HCT116 (cell line): Measurements from ENCODE around the gene PDHX. TPM values are rescaled to one million over a fixed set of nuclear protein-coding genes. Genes with fewer than 3 reads are reported as not detected.

Experiments
- ATAC-seq: fragments of 200-7000 bp; cut with Tn5 transposase; 2 replicates; pipeline ENCODE4 v1.9.1; 2020; ENCODE audit warnings: mild to moderate bottlenecking, moderate library complexity
- BruUV-seq: library from RNA; stranded (reverse); fragments of 400-500 nt; replicated peaks from 2 replicates; lab custom pipeline; 2021; lab: Mats Ljungman, UMichigan
- CTCF ChIA-PET: fragments of 300-600 bp; sonication (Branson Sonifier 250); formaldehyde crosslinking; loops from one replicate; lab custom pipeline; 2021; ENCODE audit warnings: antibody characterized with exemption; lab: Charles Lee
- POLR2A ChIA-PET: fragments of 300-600, 350-600 bp; sonication (Branson Sonifier 250); formaldehyde crosslinking; loops from one replicate; lab custom pipeline; 2021; ENCODE audit warnings: antibody characterized with exemption; lab: Charles Lee
- RAD21 ChIA-PET, 2 experiments: fragments of 300-600 bp; sonication (Branson Sonifier 250); formaldehyde crosslinking; loops; one replicate each; lab custom pipeline; 2023; ENCODE audit warnings: low total read pairs in 2 of 2; ENCODE audit not compliant: uncharacterized antibody in 2 of 2, unreplicated experiment in 2 of 2, low non-redundant PET in 1 of 2; lab: Charles Lee
- DNase-seq: peaks from one replicate; pipeline ENCODE4 v3.0.0-alpha.2; 2010; ENCODE audit warnings: low read depth, low spot score
- H2AFZ ChIP-seq: fragments of 200-600 bp; shearing (Covaris generic), sonication (generic); 2 replicates; pipeline ENCODE4 v1.6.1; 2017; ENCODE audit warnings: low read depth, mixed run types, mixed read lengths, antibody characterized with exemption, low read length; ENCODE audit not compliant: poor library complexity, severe bottlenecking
- H3K27ac ChIP-seq: 2 replicates; pipeline ENCODE4 v1.5.1; 2012; ENCODE audit warnings: low read depth, low read length
- H3K27me3 ChIP-seq: fragments of 200-600 bp; sonication (generic); 2 replicates; pipeline ENCODE4 v1.6.1; 2016; ENCODE audit warnings: mixed run types, low read length, mixed read lengths; ENCODE audit not compliant: insufficient read depth
- H3K36me3 ChIP-seq, 2 experiments: fragments of 200-500 bp in 1 of 2; fragments of 200-600 bp in 1 of 2; sonication (Bioruptor generic) in 1 of 2; sonication (generic) in 1 of 2; 2 replicates each; pipeline versions ENCODE4 v1.5.1 to v1.6.1; 2014 to 2016; ENCODE audit warnings: low read length in 2 of 2, inconsistent platforms in 1 of 2, mixed read lengths in 1 of 2, mixed run types in 1 of 2; ENCODE audit not compliant: insufficient read depth in 2 of 2, control insufficient read depth in 1 of 2
- H3K4me1 ChIP-seq, 2 experiments: fragments of 200-600 bp in 1 of 2; sonication (generic) in 1 of 2; 2 replicates each; pipeline versions ENCODE4 v1.5.1 to v1.6.1; 2012 to 2017; ENCODE audit warnings: low read length in 2 of 2, inconsistent platforms in 1 of 2, mild to moderate bottlenecking in 1 of 2, mixed read lengths in 1 of 2, mixed run types in 1 of 2, moderate library complexity in 1 of 2; ENCODE audit not compliant: insufficient read depth in 2 of 2, control insufficient read depth in 1 of 2
- H3K4me2 ChIP-seq: fragments of 200-600 bp; sonication (generic); 2 replicates; pipeline ENCODE4 v1.6.1; 2017; ENCODE audit warnings: mixed run types, low read length, mixed read lengths
- H3K4me3 ChIP-seq, 2 experiments: fragments of 200-600 bp in 1 of 2; sonication (generic) in 1 of 2; replicated peaks in 1 of 2; 2 replicates each; pipeline ENCODE4 v1.5.1; 2011 to 2016; ENCODE audit warnings: low read length in 2 of 2, control low read depth in 1 of 2, low read depth in 1 of 2, mild to moderate bottlenecking in 1 of 2, mixed read lengths in 1 of 2, mixed run types in 1 of 2
- H3K79me2 ChIP-seq: fragments of 200-600 bp; sonication (generic); 2 replicates; pipeline ENCODE4 v1.6.1; 2017; ENCODE audit warnings: mild to moderate bottlenecking, mixed run types, low read length, moderate library complexity, mixed read lengths; ENCODE audit not compliant: insufficient read depth
- H3K9ac ChIP-seq: fragments of 200-600 bp; sonication (generic); 2 replicates; pipeline ENCODE4 v1.6.1; 2016; ENCODE audit warnings: low read length, mixed read lengths
- H3K9me2 ChIP-seq: fragments of 200-600 bp; sonication (generic), shearing (Covaris generic); 2 replicates; pipeline ENCODE4 v1.6.1; 2017; ENCODE audit warnings: mixed run types, mild to moderate bottlenecking, moderate library complexity; ENCODE audit not compliant: insufficient read depth
- H3K9me3 ChIP-seq, 2 experiments: fragments of 200-500 bp in 1 of 2; fragments of 200-600 bp in 1 of 2; sonication (Bioruptor generic) in 1 of 2; sonication (generic) in 1 of 2; 2 replicates each; pipeline ENCODE4 v1.6.1; 2014 to 2017; ENCODE audit warnings: low read length in 2 of 2, mixed read lengths in 2 of 2, inconsistent platforms in 1 of 2, low read depth in 1 of 2, mild to moderate bottlenecking in 1 of 2, mixed run types in 1 of 2, moderate library complexity in 1 of 2; ENCODE audit not compliant: control insufficient read depth in 1 of 2, insufficient read depth in 1 of 2
- H4K20me1 ChIP-seq: fragments of 200-600 bp; sonication (generic), shearing (Covaris generic); 2 replicates; pipeline ENCODE4 v1.6.1; 2017; ENCODE audit warnings: mixed run types, mild to moderate bottlenecking, moderate library complexity; ENCODE audit not compliant: insufficient read depth
- CBX3 ChIP-seq: IDR thresholded peaks from 2 replicates; pipeline ENCODE4 v1.6.1; 2012; ENCODE audit warnings: low read depth
- ELF1 ChIP-seq: IDR thresholded peaks from 2 replicates; pipeline ENCODE4 v1.6.1; 2012; ENCODE audit warnings: low read depth, borderline replicate concordance
- EZH2phosphoT487 ChIP-seq: fragments of 200-600 bp; IDR thresholded peaks from 2 replicates; pipeline ENCODE4 v1.6.1; 2018; ENCODE audit warnings: antibody characterized with exemption, borderline replicate concordance
- MAX ChIP-seq: IDR thresholded peaks from 2 replicates; pipeline ENCODE4 v1.6.1; 2012
- POLR2A ChIP-seq: IDR thresholded peaks from 2 replicates; pipeline ENCODE4 v1.7.0; 2011; ENCODE audit warnings: borderline replicate concordance; ENCODE audit not compliant: insufficient read depth, insufficient read length; ENCODE audit errors: extremely low read depth
- RAD21 ChIP-seq: IDR thresholded peaks from 2 replicates; pipeline ENCODE4 v1.6.1; 2012; ENCODE audit warnings: low read depth, mild to moderate bottlenecking
- REST ChIP-seq: IDR thresholded peaks from 2 replicates; pipeline ENCODE4 v1.6.1; 2012; ENCODE audit warnings: low read depth
- SRF ChIP-seq: IDR thresholded peaks from 2 replicates; pipeline ENCODE4 v1.6.1; 2012; ENCODE audit warnings: low read depth
- intact Hi-C: fragments of 100-400 bp; cut with micrococcal nuclease; formaldehyde crosslinking; loops from 2 replicates; pipeline ENCODE4 v1.10.0; 2022
- total RNA-seq: library from RNA; stranded (reverse); gene quantifications from one replicate; pipeline ENCODE4 v1.2.1, GENCODE V29; 2021; ENCODE audit not compliant: unreplicated experiment

PDHX gene
- total RNA-seq, 1 experiment from 2014 or later = 36.6 TPM

GRCh38 chr11:35003658-35004057 is 87.2 kb downstream of the PDHX start:
- no peaks in the 10 kb centered on the region for H4K20me1 ChIP-seq
- H2AFZ ChIP-seq = no peak overlapping the region
- H3K79me2 ChIP-seq = no peaks in the 10 kb centered on the region
- ChIA-PET POLR2A (interaction anchor here (1.5 to 1.6 kb wide), 2 partner anchors 137 to 388 kb away, joined by 3 to 5 read pairs; no protein-coding TSS in a partner anchor), CTCF (no interaction called here), RAD21 (no interaction called here)
- ATAC-seq = no peak
- intact Hi-C loops = no loop called here
- H3K4me3 ChIP-seq = no peak overlapping the region
- H3K9ac ChIP-seq = no peak overlapping the region
- TF ChIP-seq EZH2phosphoT487 = no peak
- TF ChIP-seq CBX3 = no peak
- no peak for TF ChIP-seq ELF1
- TF ChIP-seq POLR2A = no peak
- TF ChIP-seq MAX = no peak
- TF ChIP-seq REST = no peak
- TF ChIP-seq SRF = no peak
- no peak for TF ChIP-seq RAD21
- no peaks in the 10 kb centered on the region for H3K36me3 ChIP-seq
- peaks cover 44 to 53% of the 10 kb centered on the region in 2 experiments for H3K4me1 ChIP-seq
- H3K27me3 ChIP-seq = no peaks in the 10 kb centered on the region
- BruUV-seq = no TSS peak
- H3K4me2 ChIP-seq = no peak overlapping the region
- H3K27ac ChIP-seq = no peak overlapping the region
- DNase-seq = no peak
- no peaks in the 10 kb centered on the region for H3K9me2 ChIP-seq
- H3K9me3 ChIP-seq = no peaks in the 10 kb centered on the region
